ENCODE results near the gene KIR3DL3. TPM values are rescaled to one million over a fixed set of nuclear protein-coding genes. Genes with fewer than 3 reads are reported as not detected.
"Not testable (repeated sequence)": the region's sequence is repeated elsewhere in the genome, so short reads cannot be mapped to it uniquely, and the experiment has no call there.

The KIR3DL3 gene
- not detected for total RNA-seq

DNA sequence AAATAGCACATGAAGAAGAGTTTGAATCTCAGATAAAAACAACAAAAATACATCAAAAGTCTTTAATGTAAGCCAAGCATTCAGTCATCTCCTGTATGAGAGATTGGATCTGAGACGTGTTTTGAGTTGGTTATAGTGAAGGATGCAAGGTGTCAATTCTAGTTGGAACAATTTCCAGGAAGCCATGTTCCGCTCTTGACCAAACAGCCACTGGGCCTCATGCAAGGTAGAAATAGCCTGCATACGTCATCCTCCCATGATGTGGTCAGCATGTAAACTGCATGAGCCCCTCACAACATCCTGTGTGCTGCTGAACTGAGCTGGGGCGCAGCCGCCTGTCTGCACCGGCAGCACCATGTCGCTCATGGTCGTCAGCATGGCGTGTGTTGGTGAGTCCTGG is at the start of gene KIR3DL3:
Gene KIR3DL3 (plus strand): TSS at position 301 of the 400 bp plus-strand sequence. CDS start 55 bp downstream, at position 356.
- no peak for ATAC-seq (replicated peaks)
- Mint-ChIP-seq H3K9me3 (peaks cover 12% of the 10 kb centered on the region), H3K4me1 (no peaks in the 10 kb centered on the region), H3K4me3 (no peak within 1 kb of the TSS), H3K36me3 (ENCODE audit: low read depth) (no peaks in the 10 kb centered on the region), H3K27me3 (peaks cover 13% of the 10 kb centered on the region), H3K27ac (no peak within 1 kb of the TSS)

DNA sequence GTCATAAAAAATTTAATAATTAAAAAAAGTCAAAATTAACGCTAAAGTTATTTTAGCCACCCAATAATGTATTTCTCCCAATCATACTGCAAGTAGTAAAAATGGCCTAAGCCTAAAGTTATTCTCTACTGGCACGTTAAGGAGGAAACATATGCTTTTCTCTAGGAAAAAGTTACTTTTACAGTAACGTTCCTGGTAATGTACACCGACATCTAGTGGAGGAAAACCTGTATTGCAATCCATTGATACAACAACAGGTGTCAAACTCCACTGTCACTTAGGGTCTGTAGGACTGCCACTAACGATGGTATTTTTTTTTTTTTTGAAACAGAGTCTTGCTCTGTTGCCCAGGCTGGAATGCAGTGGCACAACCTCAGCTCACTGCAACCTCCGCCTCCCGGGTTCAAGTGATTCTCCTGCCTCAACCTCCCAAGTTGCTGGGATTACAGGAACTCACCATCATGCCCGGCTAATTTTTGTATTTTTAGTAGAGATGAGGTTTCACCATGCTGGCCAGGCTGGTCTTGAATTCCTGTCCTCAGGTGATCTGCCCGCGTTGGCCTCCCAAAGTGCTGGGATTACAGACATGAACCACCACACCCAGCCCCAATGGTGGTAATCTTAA is 47.9 kb upstream of the KIR3DL3 start:
- not testable (repeated sequence) for H3K9me3 Mint-ChIP-seq; ATAC-seq (replicated peaks); H3K4me1 Mint-ChIP-seq; H3K36me3 Mint-ChIP-seq (ENCODE audit: low read depth); H3K27ac Mint-ChIP-seq; H3K4me3 Mint-ChIP-seq
- peaks cover 17% of the 10 kb centered on the region for H3K27me3 Mint-ChIP-seq

DNA sequence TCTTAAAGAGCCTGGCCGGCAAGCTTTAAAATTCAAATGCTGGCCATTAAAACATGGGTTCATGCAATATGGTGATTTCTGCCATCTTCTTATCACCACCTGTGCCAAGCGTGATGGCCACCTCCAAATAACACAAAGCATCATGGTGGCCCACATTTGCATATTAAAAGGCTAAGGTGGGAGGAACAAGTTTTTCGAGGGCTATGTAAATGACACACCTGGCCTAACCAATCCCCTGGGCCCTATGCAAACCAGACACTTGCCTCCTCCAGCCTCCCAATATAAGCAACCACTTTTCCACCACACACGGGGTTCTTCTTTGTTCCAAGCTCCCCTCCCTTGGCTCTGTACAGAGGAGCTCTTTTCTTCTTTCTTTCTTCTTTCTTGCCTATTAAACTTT is 47.0 kb upstream of the KIR3DL3 start:
- Mint-ChIP-seq H3K36me3 (ENCODE audit: low read depth) (no peaks in the 10 kb centered on the region), H3K27me3 (peaks cover 17% of the 10 kb centered on the region), H3K4me1 (no peaks in the 10 kb centered on the region), H3K9me3 (no peaks in the 10 kb centered on the region), H3K27ac (no peak overlapping the region), H3K4me3 (no peak overlapping the region)
- ATAC-seq (replicated peaks) = no peak

DNA sequence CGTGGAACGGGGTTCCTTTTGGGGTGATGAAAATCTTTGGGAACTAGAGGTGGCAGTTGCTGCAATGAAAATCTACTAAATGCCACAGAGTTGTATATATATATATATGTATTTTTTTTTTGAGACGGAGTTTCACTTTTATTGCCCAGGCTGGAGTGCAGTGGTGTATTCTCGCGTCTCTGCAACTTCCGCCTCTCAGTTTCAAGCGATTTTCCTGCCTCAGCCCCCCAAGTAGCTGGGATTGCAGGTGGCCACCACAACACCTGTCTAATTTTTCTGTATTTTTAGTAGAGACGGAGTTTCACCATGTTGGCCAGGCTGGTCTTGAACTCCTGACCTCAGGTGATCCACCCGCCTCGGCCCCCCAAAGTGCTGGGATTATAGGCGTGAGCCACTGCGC is 42.6 kb upstream of the KIR3DL3 start:
- not testable (repeated sequence) for H3K9me3 Mint-ChIP-seq; H3K27ac Mint-ChIP-seq; H3K4me1 Mint-ChIP-seq; H3K4me3 Mint-ChIP-seq; ATAC-seq (replicated peaks); H3K36me3 Mint-ChIP-seq (ENCODE audit: low read depth)
- peaks cover 23% of the 10 kb centered on the region for H3K27me3 Mint-ChIP-seq

DNA sequence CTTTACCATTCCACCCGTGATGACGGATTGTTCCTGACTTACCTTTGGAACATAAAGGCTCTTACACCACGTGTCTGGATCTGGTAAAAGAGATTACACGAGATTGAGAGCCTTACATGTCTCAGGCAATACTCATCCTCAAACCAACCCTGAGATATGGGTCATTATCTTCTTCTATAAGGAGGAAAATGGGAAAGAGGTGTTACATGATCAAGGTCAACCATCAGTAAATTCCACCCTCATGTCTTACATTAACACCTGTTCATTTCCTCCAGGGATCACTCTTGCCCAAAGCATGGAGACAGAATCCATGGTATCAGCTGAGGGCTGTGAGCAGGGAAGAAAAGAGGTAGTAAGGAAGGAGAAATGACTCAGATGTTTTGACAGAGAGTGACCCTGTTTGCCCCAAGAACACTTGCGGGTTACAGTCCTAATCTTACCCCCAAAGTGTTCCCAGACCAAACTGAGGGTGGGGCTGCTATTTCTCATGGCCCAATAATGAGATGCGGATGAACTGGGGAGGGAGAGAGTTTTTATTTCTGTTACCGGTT is 41.9 kb upstream of the KIR3DL3 start:
- ATAC-seq (replicated peaks) = no peak
- H3K27ac Mint-ChIP-seq = no peak overlapping the region

DNA sequence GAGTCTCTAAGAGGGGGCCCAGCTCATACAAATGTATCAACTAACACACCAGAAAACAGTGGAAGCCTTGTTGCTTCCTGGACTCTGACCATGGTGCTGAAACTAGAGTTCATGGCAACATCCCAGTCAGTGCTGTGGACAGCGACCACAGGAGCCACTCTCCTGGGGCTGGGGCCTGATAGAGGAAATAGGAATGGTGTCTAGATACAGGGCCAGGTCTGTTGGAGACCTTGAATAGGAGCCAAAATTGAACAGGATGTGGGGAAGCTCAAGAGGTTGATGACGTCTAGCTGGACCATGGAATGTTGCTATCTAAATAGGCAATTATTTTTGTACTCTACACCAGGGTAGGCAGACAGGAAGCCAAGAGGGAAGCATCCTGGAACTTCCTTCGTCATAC is 39.7 kb upstream of the KIR3DL3 start:
- H3K27me3 Mint-ChIP-seq = peaks cover 25% of the 10 kb centered on the region
- no peak overlapping the region for H3K27ac Mint-ChIP-seq
- no peaks in the 10 kb centered on the region for H3K4me1 Mint-ChIP-seq
- no peak overlapping the region for H3K4me3 Mint-ChIP-seq
- ATAC-seq (replicated peaks) = no peak
- no peaks in the 10 kb centered on the region for H3K9me3 Mint-ChIP-seq
- H3K36me3 Mint-ChIP-seq (ENCODE audit: low read depth) = no peaks in the 10 kb centered on the region

More for the DNA sequence above, 41.9 kb upstream of the KIR3DL3 start:
- H3K4me1 Mint-ChIP-seq = no peaks in the 10 kb centered on the region
- no peaks in the 10 kb centered on the region for H3K36me3 Mint-ChIP-seq (ENCODE audit: low read depth)
- H3K27me3 Mint-ChIP-seq = peaks cover 23% of the 10 kb centered on the region
- H3K9me3 Mint-ChIP-seq = no peaks in the 10 kb centered on the region
- H3K4me3 Mint-ChIP-seq = no peak overlapping the region

DNA sequence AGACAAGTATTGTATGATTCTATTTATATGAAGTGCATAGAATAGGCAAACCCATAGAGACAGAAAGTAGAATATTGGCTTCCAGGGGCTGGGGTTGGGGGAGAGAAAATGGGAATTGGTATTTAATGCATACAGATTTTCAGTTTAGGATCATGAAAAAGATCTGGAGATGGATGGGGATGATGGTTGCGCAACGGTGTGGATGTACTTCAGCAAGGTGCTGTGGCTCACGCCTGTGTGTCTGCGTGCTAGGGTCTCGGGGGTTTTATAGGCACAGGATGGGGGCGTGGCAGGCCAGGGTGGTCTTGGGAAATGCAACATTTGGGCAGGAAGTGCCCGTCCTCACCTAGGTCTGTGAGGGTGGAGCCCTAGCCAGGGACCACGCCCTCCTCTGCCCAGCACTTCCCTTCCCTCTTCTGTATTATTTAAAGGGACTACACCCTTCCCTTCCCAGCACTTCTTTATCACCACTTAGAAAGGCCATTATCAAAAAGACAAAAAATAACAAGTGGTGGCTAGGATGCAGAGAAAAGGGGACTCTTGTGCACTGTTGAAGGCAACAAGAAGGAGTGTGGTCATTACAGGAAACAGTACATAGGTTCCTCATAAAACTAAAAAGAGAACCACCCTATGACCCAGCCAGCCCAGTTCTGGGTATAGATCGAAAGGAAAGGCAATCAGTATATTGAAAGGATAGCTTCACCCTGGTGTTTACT is 32.5 kb upstream of the KIR3DL3 start:
- H3K9me3 Mint-ChIP-seq = peaks cover 4% of the 10 kb centered on the region
- no peaks in the 10 kb centered on the region for H3K4me1 Mint-ChIP-seq
- peaks cover 36% of the 10 kb centered on the region for H3K27me3 Mint-ChIP-seq
- H3K27ac Mint-ChIP-seq = no peak overlapping the region
- H3K4me3 Mint-ChIP-seq = no peak overlapping the region
- ATAC-seq (replicated peaks) = no peak
- H3K36me3 Mint-ChIP-seq (ENCODE audit: low read depth) = no peaks in the 10 kb centered on the region

DNA sequence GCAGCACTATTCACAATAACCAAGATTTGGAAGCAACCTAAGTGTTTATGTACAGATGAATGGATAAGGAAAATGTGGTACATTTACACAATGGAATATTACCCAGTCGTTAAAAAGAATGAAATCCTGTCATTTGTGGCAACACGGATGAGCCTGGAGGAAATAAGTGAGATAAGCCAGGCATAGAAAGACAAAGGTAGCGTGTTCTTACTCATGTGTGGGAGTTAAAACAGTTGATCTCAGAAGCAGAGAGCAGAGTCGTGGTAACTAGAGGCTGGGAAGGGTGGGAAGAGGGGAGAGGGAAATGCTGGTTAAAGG is 32.0 kb upstream of the KIR3DL3 start:
- Mint-ChIP-seq H3K36me3 (ENCODE audit: low read depth) (no peaks in the 10 kb centered on the region), H3K9me3 (peaks cover 4% of the 10 kb centered on the region), H3K4me3 (no peak overlapping the region), H3K27me3 (peaks cover 35% of the 10 kb centered on the region), H3K4me1 (no peaks in the 10 kb centered on the region), H3K27ac (no peak overlapping the region)
- no peak for ATAC-seq (replicated peaks)

DNA sequence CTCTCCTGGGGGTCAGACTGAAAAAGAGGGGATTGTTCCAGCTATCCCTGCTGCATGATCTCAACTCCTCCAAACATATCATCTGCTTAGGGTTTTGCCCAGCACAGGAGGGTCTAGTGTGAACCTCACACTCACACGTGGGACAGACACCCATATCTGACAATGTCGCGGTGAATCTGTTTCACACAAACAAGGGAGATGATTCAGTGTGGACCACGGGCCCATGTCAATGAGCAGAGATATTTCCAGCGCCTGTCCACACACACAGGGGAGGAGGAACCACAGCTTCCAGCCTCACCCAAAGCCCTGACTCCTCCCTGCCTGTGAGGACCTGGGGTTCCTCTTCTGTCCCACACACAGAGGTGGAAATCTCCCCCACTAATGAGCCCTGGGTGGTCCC is 29.6 kb upstream of the KIR3DL3 start:
- Mint-ChIP-seq H3K27ac (no peak overlapping the region), H3K4me3 (no peak overlapping the region), H3K36me3 (ENCODE audit: low read depth) (no peaks in the 10 kb centered on the region), H3K27me3 (peaks cover 39% of the 10 kb centered on the region), H3K4me1 (no peaks in the 10 kb centered on the region), H3K9me3 (peaks cover 4% of the 10 kb centered on the region)
- no peak for ATAC-seq (replicated peaks)

DNA sequence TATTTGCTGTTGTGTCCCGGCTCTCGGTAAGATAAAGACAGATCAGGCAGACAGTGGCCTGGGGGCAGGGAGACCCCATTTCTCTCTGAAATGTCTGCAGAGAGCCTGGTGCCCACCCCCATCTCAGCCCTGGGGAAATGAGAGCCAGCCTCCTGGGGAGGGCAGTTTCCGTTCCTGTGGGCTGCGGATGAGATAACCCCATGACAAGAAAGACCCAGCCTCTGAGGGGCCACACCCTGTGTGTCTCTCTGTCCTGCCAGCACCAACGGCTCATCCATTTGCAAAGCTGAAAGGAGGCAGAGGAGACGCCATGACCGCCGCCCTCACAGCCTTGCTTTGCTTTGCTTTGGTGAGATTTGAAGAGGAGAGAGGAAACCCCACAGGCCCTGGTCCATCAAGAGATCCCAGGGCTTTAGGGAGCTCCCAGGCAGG is 28.1 kb upstream of the KIR3DL3 start:
- H3K4me1 Mint-ChIP-seq = no peaks in the 10 kb centered on the region
- no peaks in the 10 kb centered on the region for H3K36me3 Mint-ChIP-seq (ENCODE audit: low read depth)
- H3K4me3 Mint-ChIP-seq = no peak overlapping the region
- no peak for ATAC-seq (replicated peaks)
- H3K27ac Mint-ChIP-seq = no peak overlapping the region
- H3K27me3 Mint-ChIP-seq = peaks cover 40% of the 10 kb centered on the region
- H3K9me3 Mint-ChIP-seq = peaks cover 4% of the 10 kb centered on the region

DNA sequence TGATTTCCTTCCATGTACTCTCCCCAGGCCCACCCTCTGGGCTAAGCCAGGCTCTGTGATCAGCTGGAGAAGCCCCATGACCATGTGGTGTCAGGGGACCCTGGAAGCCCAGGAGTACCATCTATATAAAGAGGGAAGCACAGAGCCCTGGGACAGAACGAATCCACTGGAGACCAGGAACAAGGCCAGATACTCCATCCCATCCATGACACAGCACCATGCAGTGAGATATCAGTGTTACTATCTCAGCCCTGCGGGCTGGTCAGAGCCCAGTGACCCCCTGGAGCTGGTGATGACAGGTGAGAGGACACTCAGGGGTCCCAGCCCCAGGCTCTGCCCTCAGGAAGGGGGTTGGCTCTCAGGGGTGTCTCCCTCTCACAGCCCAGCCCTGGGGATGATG is 27.5 kb upstream of the KIR3DL3 start:
- no peaks in the 10 kb centered on the region for H3K4me1 Mint-ChIP-seq
- no peak overlapping the region for H3K4me3 Mint-ChIP-seq
- H3K36me3 Mint-ChIP-seq (ENCODE audit: low read depth) = no peaks in the 10 kb centered on the region
- peaks cover 4% of the 10 kb centered on the region for H3K9me3 Mint-ChIP-seq
- peaks cover 40% of the 10 kb centered on the region for H3K27me3 Mint-ChIP-seq
- no peak overlapping the region for H3K27ac Mint-ChIP-seq
- ATAC-seq (replicated peaks) = no peak

DNA sequence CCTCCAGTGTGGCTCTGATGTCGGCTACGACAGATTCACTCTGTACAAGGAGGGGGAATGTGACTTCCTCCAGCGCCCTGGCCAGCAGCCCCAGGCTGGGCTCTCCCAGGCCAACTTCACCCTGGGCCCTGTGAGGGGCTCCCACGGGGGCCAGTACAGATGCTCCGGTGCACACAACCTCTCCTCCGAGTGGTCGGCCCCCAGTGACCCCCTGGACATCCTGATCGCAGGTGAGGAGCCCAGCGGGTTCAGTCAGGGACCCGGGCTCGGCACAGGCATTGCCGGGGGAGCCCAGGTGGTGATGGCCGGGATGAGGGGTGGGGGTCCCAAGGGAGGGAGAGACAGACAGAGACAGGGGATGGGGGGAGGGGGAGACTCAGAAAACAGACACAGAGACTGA is 26.5 kb upstream of the KIR3DL3 start:
- H3K27me3 Mint-ChIP-seq = peaks cover 33% of the 10 kb centered on the region
- not testable (repeated sequence) for H3K27ac Mint-ChIP-seq; H3K4me1 Mint-ChIP-seq; H3K4me3 Mint-ChIP-seq; H3K36me3 Mint-ChIP-seq (ENCODE audit: low read depth); ATAC-seq (replicated peaks); H3K9me3 Mint-ChIP-seq

DNA sequence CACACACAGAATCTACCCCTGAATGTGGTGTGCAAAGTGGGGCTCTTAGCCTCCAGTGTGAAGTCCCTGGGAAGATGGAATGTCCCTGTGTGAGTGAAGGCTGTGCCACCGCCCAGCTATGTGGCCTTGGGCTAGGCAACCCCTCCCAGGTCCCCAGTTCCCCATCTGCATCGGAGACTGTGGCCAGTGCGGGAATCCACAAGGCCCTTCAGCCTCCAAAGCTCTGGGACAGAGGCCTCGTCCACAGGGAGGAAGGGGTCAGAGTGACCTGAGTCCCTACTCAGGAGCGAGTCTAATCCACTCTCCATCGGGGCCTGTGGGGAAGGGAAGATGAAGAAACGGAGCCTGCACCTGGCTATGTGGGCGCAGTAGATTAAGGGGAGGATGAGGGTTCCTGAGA is 19.3 kb upstream of the KIR3DL3 start:
- ATAC-seq (replicated peaks) = no peak
- no peaks in the 10 kb centered on the region for H3K36me3 Mint-ChIP-seq (ENCODE audit: low read depth)
- H3K27me3 Mint-ChIP-seq = peaks cover 16% of the 10 kb centered on the region
- no peak overlapping the region for H3K27ac Mint-ChIP-seq
- no peaks in the 10 kb centered on the region for H3K9me3 Mint-ChIP-seq
- H3K4me3 Mint-ChIP-seq = no peak overlapping the region
- no peaks in the 10 kb centered on the region for H3K4me1 Mint-ChIP-seq

DNA sequence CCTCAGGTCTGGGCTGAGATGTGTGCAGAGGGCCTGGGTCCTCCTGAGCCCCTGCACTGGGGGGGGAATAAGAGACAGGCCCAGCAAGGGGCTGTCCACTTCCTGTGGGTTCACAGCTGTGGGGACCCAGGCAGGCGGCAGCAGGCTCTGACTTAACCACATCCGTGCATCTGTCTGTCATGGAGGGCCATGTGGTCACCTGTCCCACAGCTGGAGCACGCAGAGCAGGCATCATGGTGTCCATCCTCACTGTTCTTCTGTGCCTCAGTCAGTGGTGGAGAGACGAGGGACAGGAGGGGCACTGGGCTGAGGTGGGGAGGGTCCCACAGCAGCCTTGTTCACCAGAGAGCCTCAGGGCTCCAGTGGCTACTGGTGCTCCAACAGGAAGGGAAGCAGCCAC is 16.3 kb upstream of the KIR3DL3 start:
- ATAC-seq (replicated peaks) = peak; percentile 21
- H3K4me3 Mint-ChIP-seq = no peak overlapping the region
- H3K4me1 Mint-ChIP-seq = no peaks in the 10 kb centered on the region
- H3K27me3 Mint-ChIP-seq = peaks cover 12% of the 10 kb centered on the region
- no peak overlapping the region for H3K27ac Mint-ChIP-seq
- no peaks in the 10 kb centered on the region for H3K9me3 Mint-ChIP-seq
- no peaks in the 10 kb centered on the region for H3K36me3 Mint-ChIP-seq (ENCODE audit: low read depth)

DNA sequence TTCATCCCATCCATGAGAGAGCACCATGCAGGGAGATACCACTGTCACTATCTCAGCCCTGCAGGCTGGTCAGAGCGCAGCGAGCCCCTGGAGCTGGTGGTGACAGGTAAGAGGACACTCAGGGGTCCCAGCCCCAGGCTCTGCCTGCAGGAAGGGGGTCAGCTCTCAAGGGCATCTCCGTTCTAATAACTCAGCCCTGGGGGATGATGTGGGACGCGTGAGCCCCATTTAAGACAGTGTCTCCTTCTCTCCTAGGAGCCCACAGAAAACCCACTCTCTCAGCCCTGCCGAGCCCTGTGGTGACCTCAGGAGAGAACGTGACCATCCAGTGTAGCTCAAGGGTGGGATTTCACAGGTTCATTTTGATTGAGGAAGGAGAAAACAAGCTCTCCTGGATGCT is 15.5 kb upstream of the KIR3DL3 start:
- Mint-ChIP-seq H3K27ac (no peak overlapping the region), H3K4me3 (no peak overlapping the region), H3K36me3 (ENCODE audit: low read depth) (no peaks in the 10 kb centered on the region), H3K27me3 (peaks cover 18% of the 10 kb centered on the region), H3K9me3 (peaks cover 3% of the 10 kb centered on the region), H3K4me1 (no peaks in the 10 kb centered on the region)
- no peak for ATAC-seq (replicated peaks)

Data from activated T-helper 17 cell treated with anti-CD3 and anti-CD28 coated beads, Interleukin-2, amount 50 U/mL, for 72 hours (primary cell).